ENCODE measurements around the gene F2R. TPM values are rescaled to one million over a fixed set of nuclear protein-coding genes. Genes with fewer than 3 reads are reported as not detected.
"Not testable (repeated sequence)": the region's sequence is repeated elsewhere in the genome, so short reads cannot be mapped to it uniquely, and the experiment has no call there.

Gene F2R
- total and polyA plus RNA-seq, 2 experiments from 2014 or later, result 15.0 to 26.0 TPM

- Histone ChIP-seq H3K4me2 (no peak overlapping the region), H3K27ac (ENCODE audit: low read depth) (no peak overlapping the region), H3K4me1 (ENCODE audit: insufficient read depth) (no peaks in the 10 kb centered on the region), H3K36me3 (ENCODE audit: insufficient read depth) (no peaks in the 10 kb centered on the region), H3K79me2 (replicated peaks; ENCODE audit: insufficient read depth) (no peaks in the 10 kb centered on the region), H3F3A (replicated peaks; ENCODE audit: low read depth) (no peaks in the 10 kb centered on the region), H3K9me2 (ENCODE audit: insufficient read depth) (no peaks in the 10 kb centered on the region; the same call in 1 of the 2 replicates), H3K4me3 (no peak overlapping the region), H3K27me3 (ENCODE audit: insufficient read depth) (no peaks in the 10 kb centered on the region), H2AFZ (no peak overlapping the region), H4K20me1 (replicated peaks; ENCODE audit: insufficient read depth) (no peaks in the 10 kb centered on the region)
- Mint-ChIP-seq H3K4me3 (no peak overlapping the region), H3K4me1 (no peaks in the 10 kb centered on the region; the same call in 1 of the 3 replicates), H3K27ac (no peak overlapping the region), H3K9me3 (no peaks in the 10 kb centered on the region), H3K36me3 (ENCODE audit: low read depth) (peaks cover 7% of the 10 kb centered on the region), H3K27me3 (ENCODE audit: insufficient read depth, low read depth, poor library complexity) (peaks cover 2% of the 10 kb centered on the region)
- TF ChIP-seq ZNF331 (CRISPR knock-in tag; IDR thresholded peaks at IDR 0.05; ENCODE audit: low read depth) (no peak), JUNB (IDR thresholded peaks at IDR 0.05; ENCODE audit: unreplicated experiment) (no peak), STAT1 (IDR thresholded peaks at IDR 0.05; ENCODE audit: unreplicated experiment) (no peak), NANOG (IDR thresholded peaks at IDR 0.05; ENCODE audit: borderline replicate concordance) (no peak), ZNF462 (CRISPR knock-in tag; IDR thresholded peaks at IDR 0.05) (no peak), CTCF (conservative IDR thresholded peaks at IDR 0.05; ENCODE audit: low read depth in 2 of 2) (no peak), ETS1 (IDR thresholded peaks at IDR 0.05) (no peak), POLR2AphosphoS5 (IDR thresholded peaks at IDR 0.05; ENCODE audit: low read depth) (no peak), EZH2 (IDR thresholded peaks at IDR 0.05; ENCODE audit: low read depth, unreplicated experiment) (no peak)
- no peak for DNase-seq (ENCODE audit: low spot score)
- no peak for ATAC-seq
These were observed 21.9 kb downstream of the F2R start for GRCh38 chr5:76737846-76738245.

GRCh38 chr5:76741506-76741905, 25.6 kb downstream of the F2R start:
- not testable (repeated sequence) for H3K9me2 ChIP-seq (ENCODE audit: insufficient read depth); DNase-seq (ENCODE audit: low spot score); H3K4me3 ChIP-seq; H3K27ac Mint-ChIP-seq; H3K4me1 Mint-ChIP-seq; H3K36me3 Mint-ChIP-seq (ENCODE audit: low read depth); H3K27me3 ChIP-seq (ENCODE audit: insufficient read depth); H3K79me2 ChIP-seq (replicated peaks; ENCODE audit: insufficient read depth); H3K36me3 ChIP-seq (ENCODE audit: insufficient read depth); H3K27ac ChIP-seq (ENCODE audit: low read depth); H4K20me1 ChIP-seq (replicated peaks; ENCODE audit: insufficient read depth); H3K4me2 ChIP-seq; H3K27me3 Mint-ChIP-seq (ENCODE audit: insufficient read depth, low read depth, poor library complexity); H3F3A ChIP-seq (replicated peaks; ENCODE audit: low read depth); H2AFZ ChIP-seq; H3K4me3 Mint-ChIP-seq; H3K4me1 ChIP-seq (ENCODE audit: insufficient read depth); ATAC-seq; H3K9me3 Mint-ChIP-seq
